ENCODE data around the gene CZIB. TPM values are rescaled to one million over a fixed set of nuclear protein-coding genes. Genes with fewer than 3 reads are reported as not detected.

Gene CZIB
- total RNA-seq (2014; rRNA removed; shearing (Covaris generic)) = 36.0 and 40.7 TPM in 2 replicates
- polyA plus RNA-seq (2015; cell fraction: cytosol; rRNA removed) = 27.4 and 31.0 TPM in 2 replicates
- 204 and 205 TPM in 2 replicates for polyA plus RNA-seq (2015; cell fraction: nucleus; rRNA removed)

DNA sequence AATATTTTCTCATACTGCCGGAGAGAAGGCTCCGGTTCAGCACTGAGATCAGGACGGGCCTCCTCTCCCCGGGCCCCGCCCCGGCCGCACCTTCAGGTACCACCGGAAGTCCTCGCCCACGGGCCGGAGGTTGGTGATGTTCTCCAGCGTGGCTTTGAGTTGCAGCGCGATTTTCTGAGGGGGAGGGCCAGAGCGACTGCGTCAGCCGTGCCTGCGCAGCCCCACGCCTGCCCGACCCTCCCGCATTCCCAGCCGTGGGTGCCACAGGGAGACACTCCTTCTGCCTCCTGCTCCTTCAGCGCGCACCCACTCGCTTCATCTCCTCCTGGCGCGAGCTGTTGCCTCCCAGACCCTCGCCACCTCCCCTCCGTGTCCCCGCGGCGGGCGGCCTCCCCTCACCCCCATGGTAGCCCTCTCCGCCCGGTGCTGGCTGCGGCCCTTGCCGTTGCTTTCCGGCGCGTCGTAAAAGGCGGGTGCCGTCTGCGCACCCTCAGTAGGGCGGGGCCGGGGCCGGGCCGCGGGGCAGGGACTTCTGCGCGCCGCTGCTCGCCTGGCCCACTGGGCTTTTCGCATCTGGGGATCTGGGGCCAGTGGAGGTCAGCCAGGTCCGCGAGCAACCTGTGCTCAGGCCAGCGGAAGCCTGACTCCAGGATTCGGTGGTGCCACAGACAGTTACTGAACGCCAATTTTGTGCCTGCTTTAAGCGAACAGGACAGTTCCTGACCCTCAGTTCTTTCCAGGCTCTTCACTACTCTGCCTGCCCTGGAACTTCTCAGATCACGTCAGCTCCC, at the start of gene CZIB:
CZIB (minus strand) TSS at position 464 of the 791 bp plus-strand sequence; CDS start at position 405, 59 bp downstream.
- DNase-seq (ENCODE audit: low read depth, low spot score) = peak; percentile 87
- in situ Hi-C loops (cut with HindIII; ENCODE audit: low pct_unique_long_range_greater_than_20kb, low sequenced_read_pairs) = no loop called here

DNA sequence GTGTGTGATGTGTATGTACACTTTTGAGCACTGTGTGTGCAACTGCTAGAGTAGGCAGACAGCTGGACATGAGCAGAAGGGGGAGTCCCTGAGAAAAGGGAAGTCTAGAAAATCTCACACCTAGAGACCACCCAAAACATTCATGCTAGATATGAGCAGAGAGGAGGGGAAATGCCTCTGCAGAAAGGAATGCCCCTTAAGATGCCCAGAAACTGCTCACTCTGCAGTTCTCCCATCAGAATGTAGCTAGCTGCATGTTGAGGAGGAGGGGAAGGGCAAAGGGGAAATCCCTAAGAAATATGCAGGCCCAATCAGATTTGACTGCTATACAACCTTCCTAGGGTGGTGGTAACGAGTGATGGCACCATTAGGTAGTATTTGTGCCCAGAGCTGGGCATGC, 49.7 kb upstream of the CZIB start:
- no peak for DNase-seq (ENCODE audit: low read depth, low spot score)
- in situ Hi-C loops (cut with HindIII; ENCODE audit: low pct_unique_long_range_greater_than_20kb, low sequenced_read_pairs) = no loop called here

DNA sequence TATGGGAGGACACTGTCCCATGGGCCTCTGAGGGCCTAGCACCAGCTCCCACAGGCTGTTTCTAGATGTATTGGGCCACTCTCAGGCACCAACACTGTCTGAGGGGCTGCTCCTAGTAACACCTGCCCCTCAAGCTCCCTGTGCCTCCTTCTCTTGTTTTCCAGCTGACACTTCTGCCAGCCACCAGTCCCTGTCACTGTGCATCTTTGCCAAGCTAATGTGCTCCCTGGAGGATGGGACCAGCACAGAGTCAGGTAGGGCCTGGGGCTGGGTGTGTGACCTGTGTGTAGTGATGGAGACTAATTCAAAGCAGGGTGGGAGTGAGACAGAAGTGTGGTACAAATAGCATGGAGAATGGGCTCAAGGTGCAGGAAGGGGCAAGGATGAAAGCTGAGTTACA, 47.3 kb upstream of the CZIB start:
- in situ Hi-C loops (cut with HindIII; ENCODE audit: low pct_unique_long_range_greater_than_20kb, low sequenced_read_pairs) = no loop called here
- no peak for DNase-seq (ENCODE audit: low read depth, low spot score)

DNA sequence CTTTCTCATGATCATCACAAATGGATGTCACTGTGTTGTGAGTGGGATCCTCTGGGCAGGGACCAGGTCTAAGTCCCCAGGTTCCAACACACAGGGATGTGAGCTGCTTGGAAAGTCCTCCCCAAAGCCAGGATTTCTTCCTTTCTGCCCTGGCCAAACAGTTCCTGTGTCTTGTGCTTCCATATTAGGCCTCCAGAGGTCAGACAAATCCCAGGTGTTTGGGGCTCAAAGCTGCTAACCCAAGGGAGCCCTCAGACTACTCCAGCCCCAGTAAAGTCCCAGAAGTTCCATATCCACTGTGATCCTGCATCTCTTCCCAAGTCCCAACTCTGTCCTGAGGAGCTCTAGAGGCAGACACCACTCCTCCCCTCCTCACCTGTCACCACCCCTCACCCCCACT, 45.6 kb upstream of the CZIB start:
- DNase-seq (ENCODE audit: low read depth, low spot score) = peak; percentile 22

DNA sequence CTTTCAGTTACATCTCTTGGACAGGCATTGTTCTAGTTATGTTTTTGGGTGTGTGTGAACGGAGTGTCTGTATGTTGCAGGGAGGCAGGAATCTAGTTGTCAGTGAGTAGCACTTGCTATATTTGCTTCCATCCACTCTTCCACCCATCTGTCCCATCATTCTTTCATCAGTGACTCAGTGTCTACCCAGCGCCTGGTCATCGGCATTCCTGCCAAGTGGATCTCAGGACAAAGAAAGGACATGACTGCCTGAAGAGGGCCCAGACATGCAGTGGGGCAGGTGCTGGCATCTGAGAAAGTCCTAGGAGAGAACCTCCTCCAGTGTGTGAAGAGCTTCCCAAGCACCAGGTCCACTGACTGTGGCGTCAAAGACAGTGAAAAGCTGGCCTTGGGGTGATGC, 45.1 kb upstream of the CZIB start:
- in situ Hi-C loops (cut with HindIII; ENCODE audit: low pct_unique_long_range_greater_than_20kb, low sequenced_read_pairs) = no loop called here
- DNase-seq (ENCODE audit: low read depth, low spot score) = no peak

More for the DNA sequence above, 45.6 kb upstream of the CZIB start:
- in situ Hi-C loops (cut with HindIII; ENCODE audit: low pct_unique_long_range_greater_than_20kb, low sequenced_read_pairs) = no loop called here

DNA sequence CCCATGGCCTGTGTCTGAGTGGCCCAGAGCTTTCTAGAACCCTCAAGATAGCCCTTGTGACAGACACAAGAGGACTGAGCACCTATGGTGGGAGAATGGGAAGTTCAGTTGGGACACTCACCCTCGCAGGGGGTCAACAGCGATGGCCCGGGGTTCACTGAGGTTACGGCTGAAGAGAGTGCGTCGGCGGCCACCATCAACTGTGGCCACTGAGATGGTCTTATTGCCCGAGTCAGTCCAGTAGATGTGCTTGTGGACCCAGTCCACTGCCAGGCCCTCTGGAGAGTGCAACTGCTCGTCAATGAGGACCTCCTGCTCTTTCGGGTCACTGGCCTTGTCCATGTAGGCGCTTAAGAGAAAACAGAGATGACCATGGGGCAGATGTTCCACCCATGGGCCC, 43.6 kb upstream of the CZIB start:
- in situ Hi-C loops (cut with HindIII; ENCODE audit: low pct_unique_long_range_greater_than_20kb, low sequenced_read_pairs) = no loop called here

DNA sequence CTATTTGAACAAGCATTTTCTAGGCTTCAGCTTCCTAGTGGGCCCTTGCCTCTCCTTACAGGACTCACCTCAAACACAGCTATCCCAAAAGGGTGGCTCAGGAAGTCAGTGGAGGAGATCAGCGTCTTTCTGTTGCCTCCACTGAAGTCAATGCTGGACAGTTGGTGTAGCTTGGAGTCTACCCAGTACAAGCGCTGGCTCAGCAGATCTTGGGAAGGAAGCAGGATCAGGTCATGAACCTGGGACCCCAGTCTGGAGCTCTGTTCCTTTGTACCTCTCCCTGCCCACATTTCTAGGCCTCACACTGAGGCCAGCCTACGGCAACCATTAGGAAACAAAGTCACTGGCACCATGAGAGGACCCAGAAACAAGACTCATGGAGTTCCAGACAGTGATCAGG, 41.6 kb upstream of the CZIB start:
- no peak for DNase-seq (ENCODE audit: low read depth, low spot score)
- in situ Hi-C loops (cut with HindIII; ENCODE audit: low pct_unique_long_range_greater_than_20kb, low sequenced_read_pairs) = no loop called here

More for the DNA sequence above, 43.6 kb upstream of the CZIB start:
- no peak for DNase-seq (ENCODE audit: low read depth, low spot score)

DNA sequence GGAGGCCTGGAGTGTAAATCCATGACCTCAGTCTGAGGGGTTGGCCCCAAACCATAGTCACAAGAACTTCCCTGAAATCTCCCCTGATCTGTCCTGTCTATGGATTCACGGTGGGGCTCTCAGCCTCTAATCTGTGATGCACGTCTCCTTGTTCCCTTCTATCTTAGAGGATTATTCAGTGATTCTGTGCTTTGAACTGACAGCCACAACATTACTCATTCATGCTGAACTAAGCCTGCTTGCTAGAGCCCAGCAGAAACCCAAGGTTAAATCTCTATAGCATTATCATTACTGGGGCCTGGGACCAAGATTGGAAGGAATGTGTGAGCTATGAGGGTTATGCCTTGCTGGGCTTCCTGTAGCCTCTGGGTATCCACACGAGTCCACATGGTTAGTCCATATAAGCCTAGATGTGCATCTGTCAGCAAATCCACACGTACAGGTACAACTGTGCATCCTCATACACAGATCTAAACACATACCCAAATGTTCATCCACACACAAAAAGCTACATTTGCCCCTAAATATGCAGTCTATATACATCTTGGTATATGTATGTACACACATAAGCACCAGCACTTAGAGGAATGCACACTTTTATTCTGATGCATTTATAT, 40.3 kb upstream of the CZIB start:
- in situ Hi-C loops (cut with HindIII; ENCODE audit: low pct_unique_long_range_greater_than_20kb, low sequenced_read_pairs) = no loop called here
- no peak for DNase-seq (ENCODE audit: low read depth, low spot score)

DNA sequence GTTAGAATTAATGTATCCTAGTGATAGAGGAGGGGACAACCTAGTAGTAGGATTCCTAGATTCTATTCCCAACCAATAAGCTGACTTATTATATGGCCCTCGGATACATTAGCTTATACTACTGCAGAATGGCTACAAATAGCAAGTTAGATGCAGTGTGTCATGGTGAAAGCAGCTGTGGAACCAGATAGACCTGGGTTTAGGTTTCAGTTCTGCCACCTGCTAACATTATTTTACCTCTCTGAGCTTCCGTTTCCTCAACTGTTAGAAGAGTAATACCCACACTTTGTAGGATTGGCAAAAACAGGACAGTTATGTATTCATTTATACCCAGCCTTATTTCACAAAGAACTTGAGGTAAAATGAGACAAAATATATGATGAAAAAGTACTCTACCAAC, 39.5 kb upstream of the CZIB start:
- in situ Hi-C loops (cut with HindIII; ENCODE audit: low pct_unique_long_range_greater_than_20kb, low sequenced_read_pairs) = no loop called here
- no peak for DNase-seq (ENCODE audit: low read depth, low spot score)

DNA sequence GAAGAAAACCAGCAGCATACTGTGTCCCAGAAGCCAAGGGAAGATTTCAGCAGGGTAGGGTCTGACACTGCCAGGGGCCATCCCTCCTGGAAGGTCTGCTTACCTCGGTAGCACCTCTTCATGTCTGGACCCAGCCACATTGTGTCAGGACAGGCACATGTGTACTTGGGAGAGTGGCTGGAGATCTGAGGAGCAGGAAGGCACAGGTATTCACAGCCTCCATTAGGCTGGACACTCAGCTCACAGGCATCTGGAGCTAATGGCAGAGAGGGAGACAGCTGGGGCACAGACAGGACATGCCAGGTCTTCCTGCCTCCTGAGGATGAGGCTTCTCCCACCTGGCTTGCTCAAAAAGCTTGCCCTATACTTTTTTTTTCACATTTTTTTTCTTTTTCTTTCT, 37.8 kb upstream of the CZIB start:
- no peak for DNase-seq (ENCODE audit: low read depth, low spot score)
- in situ Hi-C loops (cut with HindIII; ENCODE audit: low pct_unique_long_range_greater_than_20kb, low sequenced_read_pairs) = no loop called here

DNA sequence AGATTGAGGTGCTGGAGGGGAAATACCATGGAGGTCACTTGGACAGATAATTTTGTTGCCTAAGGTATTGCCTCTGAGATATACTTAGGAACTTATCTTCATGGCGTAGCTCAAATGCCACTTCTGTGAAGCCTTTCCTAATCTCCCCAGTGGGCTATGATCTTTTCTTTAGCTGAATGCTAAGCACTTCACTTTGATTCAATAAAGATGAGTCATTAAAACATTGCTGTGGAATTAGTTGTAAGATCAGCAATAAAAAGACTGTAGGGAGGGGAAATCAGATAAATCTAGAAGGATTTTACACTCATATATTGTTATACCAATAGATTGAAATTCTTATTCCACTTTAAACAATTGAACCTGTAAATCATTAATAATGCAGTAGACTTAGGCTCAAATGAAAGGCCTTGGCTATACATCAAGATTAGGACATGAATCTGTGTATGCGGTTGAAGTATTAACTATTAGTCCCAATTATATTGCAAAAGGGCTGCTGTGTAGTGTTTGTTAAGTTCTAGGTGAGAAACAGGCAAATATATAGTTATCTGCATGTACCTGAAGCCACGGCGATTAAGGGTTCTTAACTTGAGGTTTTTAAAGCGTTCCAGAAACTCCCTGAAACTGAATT, 37.1 kb upstream of the CZIB start:
- in situ Hi-C loops (cut with HindIII; ENCODE audit: low pct_unique_long_range_greater_than_20kb, low sequenced_read_pairs) = no loop called here

DNA sequence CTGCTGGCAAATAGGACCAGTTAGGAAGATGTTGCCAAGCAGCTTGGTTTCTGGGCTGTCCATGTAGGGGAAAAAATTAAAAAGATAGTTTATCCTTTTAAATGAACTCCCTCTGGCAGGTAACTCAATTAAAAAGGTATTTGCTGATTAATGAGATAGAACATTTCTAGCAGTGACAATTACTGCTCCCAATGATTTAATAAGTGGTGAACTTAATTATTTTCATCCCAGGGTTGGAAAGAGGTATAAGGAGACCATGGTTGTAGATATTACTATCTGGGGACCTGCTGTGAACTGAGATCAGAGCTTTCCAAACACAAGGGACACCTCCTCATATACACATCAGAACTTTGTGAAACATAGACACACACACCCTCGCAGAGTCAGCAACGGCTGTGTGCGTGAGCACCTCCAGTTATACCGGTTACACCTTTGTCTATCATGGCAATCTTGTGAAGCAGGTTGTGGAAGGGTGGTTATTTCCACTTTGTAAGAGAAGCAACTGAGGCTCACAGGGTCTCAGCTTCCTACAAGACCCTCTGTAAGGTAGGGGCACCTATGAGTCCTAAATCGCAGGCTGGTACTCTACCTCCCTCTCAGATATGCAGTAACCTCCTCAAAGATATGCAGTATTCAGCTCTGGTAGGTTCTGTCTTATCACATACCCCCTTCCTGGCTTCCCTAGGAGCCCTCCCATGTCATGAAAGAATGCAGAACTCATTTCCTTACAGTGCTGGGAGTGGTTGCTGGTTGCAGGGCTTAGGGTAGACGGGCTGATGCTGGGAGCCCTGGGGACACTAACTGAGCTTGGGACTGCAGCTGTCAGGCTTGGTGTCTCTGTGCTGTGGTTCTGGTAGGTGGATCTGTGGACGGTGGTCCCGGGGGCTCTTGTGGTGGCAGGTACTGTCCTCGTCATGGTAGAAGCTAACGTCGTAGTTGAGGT, 36.3 kb upstream of the CZIB start:
- no peak for DNase-seq (ENCODE audit: low read depth, low spot score)
- in situ Hi-C loops (cut with HindIII; ENCODE audit: low pct_unique_long_range_greater_than_20kb, low sequenced_read_pairs) = no loop called here

More for the DNA sequence above, 37.1 kb upstream of the CZIB start:
- DNase-seq (ENCODE audit: low read depth, low spot score) = no peak

DNA sequence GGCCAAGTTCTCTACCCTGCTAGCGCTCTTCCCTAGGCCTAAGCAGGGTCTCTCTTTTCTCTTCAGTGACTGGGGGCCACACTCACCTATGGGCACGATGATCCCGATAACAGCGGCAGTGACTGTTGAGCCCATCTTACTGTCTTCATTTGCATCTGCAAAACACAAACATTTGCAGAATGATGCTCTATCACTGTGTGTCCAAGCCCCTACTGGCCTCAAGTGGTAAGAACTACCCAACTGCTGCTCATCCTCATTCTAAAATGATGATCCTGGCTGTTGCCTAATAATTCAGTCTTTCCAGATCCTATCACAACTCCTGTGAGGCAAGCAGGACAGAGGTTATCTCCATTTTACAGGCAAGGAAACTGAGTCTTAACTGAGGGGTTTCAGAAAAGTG, 34.6 kb upstream of the CZIB start:
- no peak for DNase-seq (ENCODE audit: low read depth, low spot score)
- in situ Hi-C loops (cut with HindIII; ENCODE audit: low pct_unique_long_range_greater_than_20kb, low sequenced_read_pairs) = no loop called here

DNA sequence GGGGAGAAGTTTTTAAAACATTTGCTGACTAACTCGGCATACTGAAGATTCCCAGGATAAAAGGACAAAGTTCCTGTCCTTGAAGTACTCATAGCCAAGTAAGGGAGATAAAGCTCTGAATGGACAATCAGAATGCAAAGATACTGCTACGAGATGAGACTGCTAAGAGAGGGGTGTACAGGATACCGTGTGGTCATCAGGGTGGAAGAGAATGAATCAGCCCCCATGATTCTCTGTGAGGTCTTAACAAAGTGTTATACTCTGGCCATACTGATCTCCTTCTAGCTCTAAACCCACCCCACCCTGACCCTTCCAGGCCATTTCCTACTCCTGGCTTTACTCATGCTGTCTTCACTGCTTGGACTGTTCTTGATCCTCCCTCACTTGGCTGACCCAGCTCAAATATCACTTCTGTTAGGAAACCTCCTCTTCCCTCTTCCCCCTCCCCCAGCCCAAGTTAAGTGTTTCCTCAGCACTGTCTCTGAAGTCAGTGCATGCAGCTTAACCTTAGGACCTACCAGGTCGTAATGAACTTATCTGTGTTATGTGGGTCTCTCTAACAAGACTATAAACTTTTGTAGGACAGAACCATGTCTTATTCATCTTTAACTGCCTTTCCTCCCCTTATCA, 33.7 kb upstream of the CZIB start:
- no peak for DNase-seq (ENCODE audit: low read depth, low spot score)
- in situ Hi-C loops (cut with HindIII; ENCODE audit: low pct_unique_long_range_greater_than_20kb, low sequenced_read_pairs) = no loop called here

DNA sequence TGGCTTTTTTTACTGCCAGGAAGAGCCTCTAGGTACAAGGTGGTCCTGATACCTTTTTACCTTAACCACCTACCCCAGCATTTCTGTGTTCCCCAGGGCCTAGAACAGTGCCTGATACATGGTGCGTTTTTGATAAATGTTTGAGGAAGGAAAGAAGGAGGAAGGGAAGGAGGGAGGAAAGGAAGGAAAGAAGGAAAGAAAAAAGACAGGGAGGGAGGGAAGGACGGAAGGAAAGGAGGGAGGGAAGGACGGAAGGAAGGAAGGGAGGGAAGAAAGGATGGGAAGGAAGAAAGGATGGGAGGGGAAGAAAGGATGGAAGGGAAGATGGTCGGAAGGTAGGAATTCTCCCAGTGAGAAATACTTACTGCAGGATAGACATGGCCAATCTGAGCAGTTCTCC, 29.9 kb upstream of the CZIB start:
- DNase-seq (ENCODE audit: low read depth, low spot score) = no peak
- in situ Hi-C loops (cut with HindIII; ENCODE audit: low pct_unique_long_range_greater_than_20kb, low sequenced_read_pairs) = no loop called here

DNA sequence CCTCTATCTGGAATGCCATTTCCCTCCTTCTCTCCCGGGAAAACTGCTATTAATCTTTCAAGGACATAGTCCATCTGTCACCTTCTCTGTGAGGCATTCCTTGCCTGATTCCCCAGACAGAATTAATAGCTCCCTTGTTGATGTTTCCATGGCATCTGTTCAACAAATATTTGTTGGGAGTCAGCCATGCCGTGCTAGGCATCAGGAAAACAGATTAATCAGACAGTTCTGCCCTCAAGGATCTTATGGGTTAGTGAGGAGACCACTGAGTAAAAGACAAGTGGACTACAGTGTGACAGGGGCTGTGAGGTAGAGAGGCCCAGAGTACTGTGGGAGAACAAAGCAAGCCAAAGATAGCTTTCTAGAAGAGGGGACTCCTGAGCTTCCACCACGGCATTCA, 29.3 kb upstream of the CZIB start:
- peak; percentile 51 for DNase-seq (ENCODE audit: low read depth, low spot score)
- in situ Hi-C loops (cut with HindIII; ENCODE audit: low pct_unique_long_range_greater_than_20kb, low sequenced_read_pairs) = no loop called here

All from SK-MEL-5 (cell line).